DOHH2 (cell line): ENCODE results near the gene TBX20.
"Not testable (repeated sequence)": the region's sequence is repeated elsewhere in the genome, so short reads cannot be mapped to it uniquely, and the experiment has no call there.

Source experiments
- H3F3A ChIP-seq: fragments of 200-600 bp; sonication (generic), shearing (Covaris generic); 2 replicates; pipeline ENCODE4 v1.6.0; 2016; ENCODE audit warnings: antibody characterized with exemption, mild to moderate bottlenecking; ENCODE audit not compliant: control insufficient read depth, insufficient read depth
- H3K27ac ChIP-seq: fragments of 200-600 bp; sonication (generic); 2 replicates; pipeline ENCODE4 v1.5.1; 2014; ENCODE audit warnings: low read depth, mild to moderate bottlenecking, low read length, moderate library complexity
- H3K27me3 ChIP-seq: fragments of 200-600 bp; sonication (generic); 2 replicates; pipeline ENCODE4 v1.6.1; 2014; ENCODE audit warnings: mild to moderate bottlenecking, low read length, mixed read lengths; ENCODE audit not compliant: control insufficient read depth
- H3K36me3 ChIP-seq: fragments of 200-600 bp; sonication (generic); 2 replicates; pipeline ENCODE4 v1.6.1; 2014; ENCODE audit warnings: mild to moderate bottlenecking, low read length, moderate library complexity, mixed read lengths; ENCODE audit not compliant: control insufficient read depth
- H3K4me1 ChIP-seq: fragments of 200-600 bp; sonication (generic); 2 replicates; pipeline ENCODE4 v1.6.1; 2014; ENCODE audit warnings: mild to moderate bottlenecking, low read length, mixed read lengths; ENCODE audit not compliant: control insufficient read depth
- H3K4me2 ChIP-seq: fragments of 200-600 bp; sonication (generic); 2 replicates; pipeline ENCODE4 v1.6.0; 2014; ENCODE audit warnings: mild to moderate bottlenecking, low read length, moderate library complexity
- H3K4me3 ChIP-seq: fragments of 200-600 bp; sonication (generic); 2 replicates; pipeline ENCODE4 v1.5.1; 2014; ENCODE audit warnings: mild to moderate bottlenecking, low read length, mixed read lengths
- H3K79me2 ChIP-seq: fragments of 200-600 bp; sonication (generic); 2 replicates; pipeline ENCODE4 v1.6.1; 2014; ENCODE audit warnings: mild to moderate bottlenecking, low read length, mixed read lengths; ENCODE audit not compliant: control insufficient read depth
- H3K9me2 ChIP-seq: fragments of 200-600 bp; sonication (generic); replicated peaks from 2 replicates; pipeline ENCODE4 v1.6.1; 2014; ENCODE audit warnings: mild to moderate bottlenecking, low read length, mixed read lengths; ENCODE audit not compliant: control insufficient read depth
- H3K9me3 ChIP-seq: fragments of 200-600 bp; sonication (generic); 2 replicates; pipeline ENCODE4 v1.6.1; 2014; ENCODE audit warnings: antibody characterized with exemption, low read length, mixed read lengths; ENCODE audit not compliant: control insufficient read depth, insufficient read depth
- H4K20me1 ChIP-seq: fragments of 200-600 bp; sonication (generic); 2 replicates; pipeline ENCODE4 v1.6.0; 2014; ENCODE audit warnings: low read depth, mild to moderate bottlenecking, antibody characterized with exemption, low read length, moderate library complexity; ENCODE audit not compliant: control insufficient read depth, insufficient read depth

TBX20 gene

GRCh38 chr7:35204031-35204430 is 49.9 kb downstream of the TBX20 start:
- not testable (repeated sequence) for H3F3A ChIP-seq, H3K27me3 ChIP-seq, H4K20me1 ChIP-seq, H3K36me3 ChIP-seq, H3K9me3 ChIP-seq, H3K4me1 ChIP-seq, H3K9me2 ChIP-seq, H3K27ac ChIP-seq, H3K4me2 ChIP-seq, H3K79me2 ChIP-seq, H3K4me3 ChIP-seq

- not testable (repeated sequence) for H3K9me2 ChIP-seq, H3F3A ChIP-seq, H3K9me3 ChIP-seq, H3K27ac ChIP-seq, H3K4me1 ChIP-seq, H3K4me2 ChIP-seq, H3K4me3 ChIP-seq, H3K27me3 ChIP-seq, H4K20me1 ChIP-seq, H3K36me3 ChIP-seq, H3K79me2 ChIP-seq
Observed at GRCh38 chr7:35202353-35202752, 51.5 kb downstream of the TBX20 start.

- not testable (repeated sequence) for H3K4me1 ChIP-seq, H3F3A ChIP-seq
Observed at GRCh38 chr7:35200170-35200569, 53.7 kb downstream of the TBX20 start.

GRCh38 chr7:35198370-35199140 is 55.3 kb downstream of the TBX20 start:
- not testable (repeated sequence) for H3K9me2 ChIP-seq

More at GRCh38 chr7:35200170-35200569, 53.7 kb downstream of the TBX20 start:
- H4K20me1 ChIP-seq, H3K4me2 ChIP-seq, H3K36me3 ChIP-seq, H3K4me3 ChIP-seq, H3K27ac ChIP-seq, H3K9me3 ChIP-seq, H3K79me2 ChIP-seq, H3K27me3 ChIP-seq, H3K9me2 ChIP-seq: not testable (repeated sequence)

DNA sequence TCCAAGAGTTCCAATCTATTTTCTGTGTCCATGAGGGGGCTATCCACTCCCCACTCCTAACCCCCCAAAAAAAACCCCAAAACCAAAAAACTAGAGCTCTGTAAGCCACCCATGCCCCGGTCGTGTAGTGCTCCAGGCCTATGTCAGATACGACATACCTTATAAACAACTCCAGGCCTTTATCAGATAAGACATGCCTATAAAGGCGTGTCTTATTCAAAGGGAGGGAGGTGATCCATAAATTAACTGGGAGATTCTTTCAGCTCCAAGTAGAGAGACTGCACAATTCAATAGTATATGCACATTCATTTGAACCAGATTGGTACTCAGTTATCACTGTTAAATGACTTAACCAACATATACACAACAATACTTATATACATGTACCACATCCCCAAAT is 62.3 kb downstream of the TBX20 start:
- H3K4me2 ChIP-seq, H3K9me2 ChIP-seq, H3K4me3 ChIP-seq, H3F3A ChIP-seq, H3K27ac ChIP-seq, H3K9me3 ChIP-seq, H3K27me3 ChIP-seq, H3K79me2 ChIP-seq, H4K20me1 ChIP-seq, H3K4me1 ChIP-seq, H3K36me3 ChIP-seq: not testable (repeated sequence)

More at GRCh38 chr7:35198370-35199140, 55.3 kb downstream of the TBX20 start:
- H3K27me3 ChIP-seq, H3K9me3 ChIP-seq, H3K79me2 ChIP-seq, H3F3A ChIP-seq, H4K20me1 ChIP-seq, H3K36me3 ChIP-seq, H3K4me1 ChIP-seq, H3K27ac ChIP-seq, H3K4me3 ChIP-seq, H3K4me2 ChIP-seq: not testable (repeated sequence)

DNA sequence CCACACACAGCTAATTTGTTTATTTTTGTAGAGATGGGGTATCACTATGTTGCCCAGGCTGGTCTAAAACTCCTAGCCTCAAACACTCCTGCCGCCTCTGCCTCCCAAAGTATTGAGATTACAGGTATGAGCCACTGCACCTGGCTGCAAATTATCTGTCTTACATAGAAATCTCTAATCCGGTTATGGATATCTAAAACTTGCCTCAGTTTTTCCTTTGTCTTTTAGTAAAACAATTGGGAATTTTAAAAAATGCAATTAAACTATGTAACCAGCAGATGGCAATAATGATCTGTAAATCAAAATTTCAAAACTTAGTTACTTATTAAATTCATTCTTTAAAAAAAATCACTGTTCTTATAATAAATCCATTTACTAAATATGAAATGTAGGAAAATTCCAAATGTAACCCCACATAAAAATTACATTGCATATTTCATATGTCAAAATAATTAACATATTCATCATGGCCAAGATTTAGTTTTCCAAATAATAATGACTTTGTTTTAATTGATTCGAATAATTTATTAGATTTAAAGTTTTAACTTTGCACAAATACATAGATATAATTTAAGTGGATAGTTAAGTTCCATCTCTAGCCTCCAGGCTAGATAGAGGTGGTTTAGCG is 63.6 kb downstream of the TBX20 start:
- not testable (repeated sequence) for H3K4me2 ChIP-seq, H3K9me3 ChIP-seq, H3K79me2 ChIP-seq, H3K9me2 ChIP-seq, H3K27me3 ChIP-seq, H3F3A ChIP-seq, H3K4me1 ChIP-seq, H4K20me1 ChIP-seq, H3K36me3 ChIP-seq, H3K27ac ChIP-seq, H3K4me3 ChIP-seq

DNA sequence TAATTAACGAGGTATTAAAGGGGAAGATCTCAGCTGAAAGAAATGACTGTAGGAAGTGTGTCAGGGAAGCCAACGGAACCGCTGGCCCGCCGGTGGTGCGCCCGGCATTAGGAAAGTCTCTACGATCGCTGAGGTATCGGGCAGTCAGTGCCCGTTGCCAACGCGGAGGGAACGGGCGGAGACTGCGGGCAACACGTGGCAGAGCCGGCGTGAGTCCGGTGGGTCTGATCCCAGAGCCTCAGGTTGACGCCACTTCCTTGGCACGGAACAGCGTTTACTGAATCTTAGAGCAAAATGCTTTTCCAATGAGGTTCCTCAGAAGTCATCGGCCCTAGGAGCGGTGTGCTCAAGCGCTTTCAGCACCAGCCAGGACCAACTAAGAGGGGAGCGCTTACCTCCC is 67.1 kb downstream of the TBX20 start:
- not testable (repeated sequence) for H3K4me1 ChIP-seq, H3F3A ChIP-seq, H3K9me3 ChIP-seq, H3K9me2 ChIP-seq, H3K27me3 ChIP-seq, H4K20me1 ChIP-seq, H3K4me3 ChIP-seq, H3K36me3 ChIP-seq, H3K4me2 ChIP-seq, H3K79me2 ChIP-seq, H3K27ac ChIP-seq
